OCI-LY7 (cell line): ENCODE results near the gene ABCC4. TPM values are rescaled to one million over a fixed set of nuclear protein-coding genes. Genes with fewer than 3 reads are reported as not detected.
"Not testable (repeated sequence)": the region's sequence is repeated elsewhere in the genome, so short reads cannot be mapped to it uniquely, and the experiment has no call there.

Source experiments
- BruUV-seq: library from RNA; stranded (reverse); fragments of 400-500 nt; replicated peaks from 2 replicates; lab custom pipeline; 2021; lab: Mats Ljungman, UMichigan
- CTCF ChIA-PET: fragments of 300-600 bp; sonication (Branson Sonifier 250); formaldehyde crosslinking; loops from one replicate; lab custom pipeline; 2022; ENCODE audit warnings: antibody characterized with exemption; ENCODE audit not compliant: unreplicated experiment; lab: Charles Lee
- POLR2A ChIA-PET: fragments of 300-600 bp; sonication (Branson Sonifier 250); formaldehyde crosslinking; loops from one replicate; lab custom pipeline; 2022; ENCODE audit warnings: antibody characterized with exemption; lab: Charles Lee
- DNase-seq: peaks from one replicate; pipeline ENCODE4 v3.0.0-alpha.2; 2015; ENCODE audit warnings: low spot score
- H2AFZ ChIP-seq: fragments of 200-600 bp; sonication (generic), shearing (Covaris generic); 2 replicates; pipeline ENCODE4 v1.6.1; 2014; ENCODE audit warnings: mild to moderate bottlenecking, antibody characterized with exemption, low read length, moderate library complexity
- H3K27ac ChIP-seq: fragments of 200-600 bp; sonication (generic); 2 replicates; pipeline ENCODE4 v1.5.1; 2014; ENCODE audit warnings: mixed run types, low read depth, mild to moderate bottlenecking, moderate library complexity, low read length, inconsistent platforms; ENCODE audit not compliant: poor library complexity, severe bottlenecking
- H3K36me3 ChIP-seq: fragments of 200-600 bp; sonication (generic); 2 replicates; pipeline ENCODE4 v1.6.1; 2014; ENCODE audit warnings: mild to moderate bottlenecking, antibody characterized with exemption, low read length, moderate library complexity, mixed read lengths; ENCODE audit not compliant: insufficient read depth
- H3K4me1 ChIP-seq: fragments of 200-600 bp; sonication (generic); 2 replicates; pipeline ENCODE4 v1.5.1; 2014; ENCODE audit warnings: mild to moderate bottlenecking, low read length; ENCODE audit not compliant: insufficient read depth, poor library complexity, severe bottlenecking
- H3K4me2 ChIP-seq: fragments of 200-600 bp; sonication (generic); 2 replicates; pipeline ENCODE4 v1.6.1; 2014; ENCODE audit warnings: mild to moderate bottlenecking, low read length
- H3K4me3 ChIP-seq: fragments of 200-600 bp; sonication (generic); 2 replicates; pipeline ENCODE4 v1.5.1; 2014; ENCODE audit warnings: mild to moderate bottlenecking, low read depth, low read length; ENCODE audit not compliant: poor library complexity, severe bottlenecking
- H3K79me2 ChIP-seq: fragments of 200-600 bp; sonication (generic); 2 replicates; pipeline ENCODE4 v1.6.1; 2016; ENCODE audit warnings: low read depth, mild to moderate bottlenecking, low read length, moderate library complexity, mixed read lengths; ENCODE audit not compliant: insufficient read depth
- H3K9me2 ChIP-seq: fragments of 200-600 bp; sonication (generic); 2 replicates; pipeline ENCODE4 v1.6.1; 2016; ENCODE audit warnings: mild to moderate bottlenecking, low read length, mixed read lengths; ENCODE audit not compliant: insufficient read depth
- H3K9me3 ChIP-seq: fragments of 200-600 bp; sonication (generic); 2 replicates; pipeline ENCODE4 v1.6.1; 2014; ENCODE audit warnings: mild to moderate bottlenecking, mixed run types, low read length, mixed read lengths
- H4K20me1 ChIP-seq: fragments of 200-600 bp; sonication (generic); 2 replicates; pipeline ENCODE4 v1.6.1; 2014; ENCODE audit warnings: mild to moderate bottlenecking, antibody characterized with exemption, low read length, moderate library complexity, mixed read lengths; ENCODE audit not compliant: insufficient read depth
- CTCF ChIP-seq: fragments of 200-600 bp; sonication (generic); conservative IDR thresholded peaks from 2 replicates; pipeline ENCODE4 v1.5.1; 2014; ENCODE audit warnings: mild to moderate bottlenecking, antibody characterized with exemption, low read length, moderate library complexity, mixed read lengths
- EZH2phosphoT487 ChIP-seq: fragments of 200-600 bp; sonication (generic); IDR thresholded peaks from 2 replicates; pipeline ENCODE4 v1.6.1; 2018; ENCODE audit warnings: low read depth, borderline replicate concordance, mild to moderate bottlenecking, mixed run types, antibody characterized with exemption, low read length, moderate library complexity, mixed read lengths
- intact Hi-C: fragments of 100-400 bp; cut with micrococcal nuclease; formaldehyde crosslinking; loops from one replicate; pipeline ENCODE4 v1.10.0; 2022; ENCODE audit not compliant: unreplicated experiment
- total RNA-seq, 2 experiments: library from RNA; depleted of rRNA in 1 of 2; stranded (reverse); fragments of >200 nt in 1 of 2; shearing (Covaris generic) in 1 of 2; gene quantifications; 2 replicates each; pipeline ENCODE4 v1.2.3, GENCODE V29; 2014 to 2022

ABCC4 gene
- total RNA-seq, 2 experiments from 2014 or later: 7.3 to 7.8 TPM

- Histone ChIP-seq H4K20me1 (no peaks in the 10 kb centered on the region), H3K4me3 (no peak overlapping the region), H3K79me2 (no peaks in the 10 kb centered on the region), H2AFZ (no peak overlapping the region), H3K27ac (no peak overlapping the region), H3K4me2 (no peak overlapping the region), H3K4me1 (peaks cover under 1% of the 10 kb centered on the region), H3K9me2 (no peaks in the 10 kb centered on the region), H3K36me3 (peaks cover 28% of the 10 kb centered on the region), H3K9me3 (no peaks in the 10 kb centered on the region)
- no TSS peak for BruUV-seq
- POLR2A ChIA-PET: no interaction called here
- no peak for DNase-seq
- TF ChIP-seq EZH2phosphoT487: no peak
- TF ChIP-seq CTCF: no peak
- CTCF ChIA-PET: no interaction called here
- intact Hi-C loops: no loop called here
Measured at GRCh38 chr13:95201814-95202651, 99.2 kb downstream of the ABCC4 start.

- H3K4me3 ChIP-seq, CTCF ChIA-PET: not testable (repeated sequence)
Measured at GRCh38 chr13:95200386-95200957, 100.8 kb downstream of the ABCC4 start.

GRCh38 chr13:95199896-95200295 lies 101.4 kb downstream of the ABCC4 start:
- no peaks in the 10 kb centered on the region for H3K4me1 ChIP-seq
- H3K9me3 ChIP-seq: no peaks in the 10 kb centered on the region
- no peak overlapping the region for H3K4me2 ChIP-seq
- DNase-seq: no peak
- H3K9me2 ChIP-seq: no peaks in the 10 kb centered on the region
- H3K79me2 ChIP-seq: no peaks in the 10 kb centered on the region
- no peaks in the 10 kb centered on the region for H4K20me1 ChIP-seq
- intact Hi-C loops: no loop called here
- H3K36me3 ChIP-seq: 0 out of 2 replicates have a peak, but pooled peaks cover 8% of the 10 kb centered on the region
- TF ChIP-seq CTCF: no peak
- TF ChIP-seq EZH2phosphoT487: no peak
- ChIA-PET CTCF (no interaction called here), POLR2A (no interaction called here)
- BruUV-seq: no TSS peak
- no peak overlapping the region for H3K4me3 ChIP-seq
- no peak overlapping the region for H2AFZ ChIP-seq
- H3K27ac ChIP-seq: no peak overlapping the region

More at GRCh38 chr13:95200386-95200957, 100.8 kb downstream of the ABCC4 start:
- H3K9me2 ChIP-seq, H3K79me2 ChIP-seq, H4K20me1 ChIP-seq, H2AFZ ChIP-seq, H3K27ac ChIP-seq, H3K4me2 ChIP-seq, intact Hi-C loops, BruUV-seq, H3K9me3 ChIP-seq, DNase-seq, POLR2A ChIA-PET, H3K4me1 ChIP-seq: not testable (repeated sequence)
- H3K36me3 ChIP-seq: peaks cover 14% of the 10 kb centered on the region; the same call in 1 of the 2 replicates

GRCh38 chr13:95198606-95199005 lies 102.6 kb downstream of the ABCC4 start:
- intact Hi-C loops, H4K20me1 ChIP-seq, H3K9me2 ChIP-seq, H3K4me1 ChIP-seq, H3K27ac ChIP-seq, POLR2A ChIA-PET, H3K4me2 ChIP-seq, H3K36me3 ChIP-seq, H3K79me2 ChIP-seq, BruUV-seq, DNase-seq, H2AFZ ChIP-seq, CTCF ChIA-PET, H3K4me3 ChIP-seq, H3K9me3 ChIP-seq: not testable (repeated sequence)
